Measurements from ENCODE around the gene DHX34. TPM values are rescaled to one million over a fixed set of nuclear protein-coding genes. Genes with fewer than 3 reads are reported as not detected.

Gene DHX34
- total RNA-seq, 1 donor from 2014 or later, result 32.4 TPM

DNA sequence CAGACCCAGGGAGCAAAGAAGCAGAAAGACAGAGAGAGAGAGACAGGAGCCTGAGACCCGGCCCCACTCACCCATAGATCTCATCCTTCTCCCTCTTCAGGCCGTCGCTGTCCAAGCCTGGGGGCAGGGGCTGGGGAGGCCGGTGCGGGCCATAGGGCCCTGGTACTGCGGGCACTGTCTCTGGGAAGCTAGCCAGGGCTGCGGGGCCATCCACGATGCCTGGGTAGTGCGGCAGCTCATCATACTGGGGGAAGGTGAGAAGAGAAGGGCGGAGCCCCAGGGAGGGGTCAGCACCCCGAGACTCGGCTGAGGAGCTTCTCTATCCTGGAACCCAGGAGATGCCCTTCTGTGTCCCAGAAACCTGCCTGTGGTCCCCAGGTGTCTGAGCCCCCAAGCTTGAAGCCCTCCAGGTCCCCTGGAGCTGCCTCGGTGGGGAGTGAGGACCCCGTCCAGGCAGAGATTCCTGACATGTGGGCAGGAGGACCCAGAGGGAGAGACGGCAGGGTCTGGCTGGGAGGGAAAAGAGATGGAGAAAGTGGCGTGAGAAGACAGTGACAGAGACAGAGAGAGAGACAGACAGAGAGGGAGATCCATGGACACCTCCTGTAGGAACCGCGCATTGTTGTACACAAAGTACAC, 68.1 kb downstream of the DHX34 start:
- no peak overlapping the region for H3K27ac Mint-ChIP-seq
- H3K9me3 Mint-ChIP-seq, result no peaks in the 10 kb centered on the region
- H3K4me3 Mint-ChIP-seq, result no peak overlapping the region
- H3K27me3 Mint-ChIP-seq, result peaks cover 60% of the 10 kb centered on the region
- H3K36me3 Mint-ChIP-seq (ENCODE audit: low read depth), result peaks cover 3% of the 10 kb centered on the region
- no peak for DNase-seq
- H3K4me1 Mint-ChIP-seq, result peaks cover 32% of the 10 kb centered on the region
- intact Hi-C loops (cut with micrococcal nuclease), result no loop called here

DNA sequence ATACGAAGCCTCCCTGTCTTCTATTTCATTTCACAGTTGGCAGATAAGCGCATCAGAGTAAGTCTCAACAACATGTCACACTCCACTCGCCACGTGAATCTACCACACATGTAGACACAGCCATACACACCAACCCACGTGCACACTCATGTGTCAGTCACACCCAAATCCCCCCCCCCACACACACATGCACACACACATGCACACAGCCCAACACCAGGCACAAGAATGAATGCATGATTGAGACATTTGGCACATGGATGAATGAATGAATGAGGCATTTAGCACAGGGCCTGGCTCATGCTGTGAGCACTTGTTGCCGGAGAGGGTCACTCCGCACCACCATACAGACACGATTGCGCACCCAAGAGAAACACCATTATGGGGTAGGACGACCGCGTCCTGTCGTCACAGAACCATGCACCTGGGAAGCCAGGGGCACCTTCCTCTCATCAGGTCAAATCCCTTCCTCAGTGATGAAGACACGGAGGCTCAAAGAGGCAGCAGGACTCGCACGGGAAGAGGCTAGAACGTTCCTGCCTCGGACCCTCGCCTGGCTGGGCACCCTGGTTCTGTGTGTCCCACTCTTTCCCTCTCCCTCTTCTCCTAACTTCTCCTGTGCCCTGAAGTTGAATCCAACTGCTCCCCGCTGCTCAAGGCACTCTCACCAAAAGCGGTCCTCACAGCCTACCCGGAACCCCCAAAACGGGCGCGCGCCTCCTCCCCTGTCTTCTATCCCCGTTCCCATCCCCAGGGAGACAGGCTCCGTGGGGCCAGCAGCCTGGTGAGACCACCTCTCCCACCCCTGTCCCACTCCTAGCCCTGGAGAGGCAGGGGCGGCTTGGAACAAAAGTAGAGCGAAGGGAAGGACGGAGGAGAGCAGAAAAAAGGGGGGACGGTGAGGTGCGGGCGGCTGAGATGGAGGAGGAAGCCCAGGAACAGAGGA, 68.9 kb downstream of the DHX34 start:
- Mint-ChIP-seq H3K27me3 (peaks cover 67% of the 10 kb centered on the region), H3K4me1 (peaks cover 38% of the 10 kb centered on the region), H3K27ac (no peak overlapping the region), H3K4me3 (peak overlapping the region; percentile 45), H3K9me3 (no peaks in the 10 kb centered on the region), H3K36me3 (ENCODE audit: low read depth) (peaks cover 3% of the 10 kb centered on the region)
- peak; percentile 64 for DNase-seq
- intact Hi-C loops (cut with micrococcal nuclease), result no loop called here

DNA sequence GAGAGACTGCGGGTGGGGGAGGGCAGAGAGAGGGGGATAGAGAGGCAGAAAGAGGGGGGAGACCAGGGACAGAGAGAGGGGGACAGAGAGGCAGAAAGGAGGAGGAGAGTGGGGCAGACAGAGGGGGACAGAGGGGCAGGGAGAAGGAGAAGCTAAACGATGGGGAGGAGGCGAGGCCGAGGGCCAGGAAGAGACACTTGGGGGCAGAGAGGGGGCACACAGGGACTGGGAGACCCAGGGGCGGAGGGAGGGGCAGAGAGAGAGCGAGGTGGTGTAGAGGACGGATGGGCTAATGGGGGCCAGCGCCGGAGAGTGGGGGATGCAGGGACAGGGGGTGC, 69.5 kb downstream of the DHX34 start:
- no peaks in the 10 kb centered on the region for H3K9me3 Mint-ChIP-seq
- H3K27me3 Mint-ChIP-seq, result peaks cover 73% of the 10 kb centered on the region
- no peak for DNase-seq
- H3K27ac Mint-ChIP-seq, result no peak overlapping the region
- peaks cover 38% of the 10 kb centered on the region for H3K4me1 Mint-ChIP-seq
- intact Hi-C loops (cut with micrococcal nuclease), result no loop called here
- peak overlapping the region; percentile 45 for H3K4me3 Mint-ChIP-seq
- peaks cover 3% of the 10 kb centered on the region for H3K36me3 Mint-ChIP-seq (ENCODE audit: low read depth)

DNA sequence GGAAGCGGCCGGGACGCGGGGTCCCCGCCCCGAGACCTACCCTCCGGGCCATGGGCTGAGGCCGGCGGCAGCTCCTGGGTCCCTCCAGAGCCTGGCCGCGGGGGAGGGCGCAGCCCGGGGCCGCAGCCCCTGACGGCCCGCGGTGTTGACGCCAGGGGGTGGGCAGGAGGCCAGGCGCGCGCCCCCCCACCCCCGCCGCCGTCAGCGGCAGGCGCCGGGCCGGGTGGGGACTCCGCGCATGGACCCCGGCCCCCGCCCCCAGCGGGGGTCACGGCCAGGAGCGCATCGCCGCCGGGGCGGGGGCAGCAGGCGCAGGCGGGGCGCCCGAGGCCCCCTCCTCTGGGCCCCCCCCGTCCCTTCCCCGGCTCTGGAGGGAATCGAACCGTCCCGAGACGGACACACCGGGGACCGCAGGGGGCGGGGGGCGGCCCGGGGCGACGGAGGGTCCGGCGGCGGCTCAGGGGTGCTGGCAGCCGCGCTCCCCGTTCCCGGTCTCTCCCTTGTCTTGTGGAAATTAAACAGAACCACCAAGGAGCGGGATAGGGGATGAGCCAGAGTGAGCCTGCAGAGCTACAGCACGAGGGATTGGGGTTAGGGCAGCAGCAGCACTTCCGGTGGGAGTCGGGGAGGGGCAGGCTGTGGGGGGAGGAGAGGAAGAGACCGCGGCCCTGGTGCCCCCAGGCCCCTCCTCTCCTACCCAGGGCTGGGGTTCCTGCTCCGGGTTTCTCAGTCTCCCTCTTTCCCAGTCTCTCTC, 70.1 kb downstream of the DHX34 start, which contains the start of gene MEIS3:
MEIS3 (minus strand) TSS at position 498 of the 754 bp plus-strand sequence; CDS start at position 52, 446 bp downstream.
- intact Hi-C loops (cut with micrococcal nuclease), result no loop called here
- Mint-ChIP-seq H3K4me1 (peaks cover 38% of the 10 kb centered on the region), H3K9me3 (no peaks in the 10 kb centered on the region), H3K36me3 (ENCODE audit: low read depth) (peaks cover 3% of the 10 kb centered on the region), H3K27me3 (peaks cover 74% of the 10 kb centered on the region), H3K4me3 (peak within 1 kb of the TSS; percentile 45), H3K27ac (no peak within 1 kb of the TSS)
- DNase-seq, result no peak

DNA sequence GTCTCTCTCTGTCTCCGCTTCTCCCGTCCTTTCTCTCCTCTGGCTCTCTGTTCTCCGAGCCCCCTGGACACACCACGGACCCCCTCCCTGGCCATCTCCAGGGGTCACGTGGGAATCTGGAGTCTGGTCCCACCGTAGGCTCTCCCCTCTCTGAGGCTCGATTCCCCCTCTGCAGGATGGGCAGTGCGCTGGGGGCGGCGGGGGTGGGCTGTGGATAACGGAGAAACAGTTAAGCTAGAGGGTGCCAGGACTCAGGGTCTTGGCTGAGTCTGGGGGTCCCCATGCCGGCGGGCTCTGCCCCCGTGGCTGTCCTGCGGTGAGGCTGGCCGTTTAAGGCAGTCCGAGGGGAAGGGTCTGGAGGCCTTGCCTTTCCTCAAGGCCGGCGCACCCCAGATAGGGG, 70.7 kb downstream of the DHX34 start:
- intact Hi-C loops (cut with micrococcal nuclease), result no loop called here
- no peak for DNase-seq

DNA sequence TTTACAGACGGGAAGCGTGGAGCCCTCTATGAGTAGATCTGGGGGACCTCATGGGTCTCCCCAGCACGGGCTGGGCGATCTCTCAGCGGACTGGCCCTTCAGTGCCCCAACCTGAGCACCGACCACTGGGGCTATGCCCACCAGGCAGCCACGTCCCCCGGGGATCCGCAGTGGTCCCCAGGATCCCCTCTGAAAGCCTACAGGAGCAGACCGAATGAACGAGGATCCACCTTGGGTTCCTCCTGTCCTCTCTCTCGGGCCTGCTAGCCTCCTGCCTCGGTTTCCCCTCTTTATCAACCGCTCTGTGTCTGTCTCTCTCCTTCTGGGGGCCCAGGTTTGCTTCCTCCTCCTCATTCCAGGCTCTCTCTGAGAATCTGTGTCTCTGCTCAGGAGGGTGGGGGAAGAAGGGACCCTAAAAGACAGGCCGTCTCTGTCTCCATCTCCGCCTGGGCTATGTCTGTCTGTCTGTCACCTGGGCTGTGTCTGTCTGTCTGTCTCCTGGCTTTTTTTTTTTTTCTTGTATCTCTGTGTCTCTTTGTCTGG, 72.2 kb downstream of the DHX34 start:
- intact Hi-C loops (cut with micrococcal nuclease), result no loop called here
- H3K27me3 Mint-ChIP-seq, result peaks cover 78% of the 10 kb centered on the region
- H3K4me1 Mint-ChIP-seq, result peaks cover 38% of the 10 kb centered on the region
- no peak overlapping the region for H3K27ac Mint-ChIP-seq
- no peaks in the 10 kb centered on the region for H3K9me3 Mint-ChIP-seq
- no peak overlapping the region for H3K4me3 Mint-ChIP-seq
- DNase-seq, result no peak
- peaks cover 3% of the 10 kb centered on the region for H3K36me3 Mint-ChIP-seq (ENCODE audit: low read depth)

More for the DNA sequence above, 70.7 kb downstream of the DHX34 start:
- H3K27me3 Mint-ChIP-seq, result peaks cover 77% of the 10 kb centered on the region
- H3K36me3 Mint-ChIP-seq (ENCODE audit: low read depth), result peaks cover 3% of the 10 kb centered on the region
- H3K4me3 Mint-ChIP-seq, result no peak overlapping the region
- peaks cover 38% of the 10 kb centered on the region for H3K4me1 Mint-ChIP-seq
- no peak overlapping the region for H3K27ac Mint-ChIP-seq
- H3K9me3 Mint-ChIP-seq, result no peaks in the 10 kb centered on the region

DNA sequence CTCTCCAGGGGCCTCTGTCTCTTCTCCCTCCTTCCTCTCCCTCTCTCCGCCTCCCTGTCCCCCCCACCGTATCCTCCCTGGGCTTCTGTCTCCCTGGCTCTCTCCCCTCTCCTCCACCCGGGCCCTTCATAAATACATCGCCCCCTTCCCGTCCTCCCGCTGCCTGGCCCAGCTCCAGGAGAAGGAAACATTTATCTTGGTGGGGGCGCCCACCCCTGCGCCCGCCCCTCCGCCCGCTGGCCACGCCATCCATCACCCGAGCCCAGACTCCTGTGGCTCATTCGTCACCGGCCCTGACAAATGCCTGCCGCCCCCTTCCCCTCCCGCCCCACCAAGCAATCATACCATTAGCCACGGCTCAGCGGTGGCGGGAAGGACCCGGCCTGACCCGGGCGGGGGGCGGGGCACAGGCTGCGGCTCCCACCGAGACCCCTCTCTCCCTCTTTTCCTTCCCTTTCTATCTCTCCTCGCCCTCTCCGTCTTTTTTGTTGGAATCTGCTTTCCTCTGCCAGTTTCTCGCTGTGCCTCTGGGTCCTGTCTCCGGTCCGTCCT, 72.8 kb downstream of the DHX34 start:
- no peak for DNase-seq
- no peak overlapping the region for H3K4me3 Mint-ChIP-seq
- peaks cover 76% of the 10 kb centered on the region for H3K27me3 Mint-ChIP-seq

DNA sequence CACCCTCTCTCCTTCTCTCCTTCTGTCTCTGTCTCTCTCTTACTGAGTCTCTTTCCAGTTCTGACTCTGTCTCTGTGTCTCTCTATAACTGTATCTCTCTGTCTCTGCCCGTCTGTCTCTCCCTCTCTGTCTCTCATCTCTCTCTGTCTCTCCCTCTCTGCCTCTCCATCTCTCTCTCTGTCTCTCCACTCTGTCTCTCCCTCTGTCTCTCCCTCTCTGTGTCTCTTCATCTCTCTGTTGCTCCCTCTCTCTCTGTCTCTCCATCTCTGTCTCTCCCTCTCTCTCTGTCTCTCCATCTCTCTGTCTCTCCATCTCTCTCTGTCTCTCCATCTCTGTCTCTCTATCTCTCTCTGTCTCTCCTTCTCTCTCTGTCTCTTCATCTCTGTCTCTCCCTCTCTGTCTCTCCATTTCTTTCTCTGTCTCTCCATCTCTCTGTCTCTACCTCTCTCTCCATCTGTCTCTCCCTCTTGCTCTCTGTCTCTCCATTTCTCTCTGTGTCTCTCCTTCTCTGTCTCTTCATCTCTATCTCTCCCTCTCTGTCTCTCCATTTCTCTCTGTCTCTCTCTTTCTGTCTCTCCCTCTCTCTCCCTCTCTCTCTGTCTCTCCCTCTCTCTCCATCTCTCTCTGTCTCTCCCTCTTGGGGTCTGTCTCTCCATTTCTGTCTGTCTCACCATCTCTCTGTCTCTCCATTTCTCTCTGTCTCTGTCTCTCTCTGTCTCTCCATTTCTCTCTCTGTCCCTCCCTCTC, 73.5 kb downstream of the DHX34 start:
- no peaks in the 10 kb centered on the region for H3K9me3 Mint-ChIP-seq
- DNase-seq, result no peak
- intact Hi-C loops (cut with micrococcal nuclease), result no loop called here
- H3K4me1 Mint-ChIP-seq, result peaks cover 34% of the 10 kb centered on the region
- H3K4me3 Mint-ChIP-seq, result no peak overlapping the region
- H3K27me3 Mint-ChIP-seq, result peaks cover 73% of the 10 kb centered on the region
- H3K36me3 Mint-ChIP-seq (ENCODE audit: low read depth), result peaks cover 3% of the 10 kb centered on the region
- H3K27ac Mint-ChIP-seq, result no peak overlapping the region

More for the DNA sequence above, 72.8 kb downstream of the DHX34 start:
- no peak overlapping the region for H3K27ac Mint-ChIP-seq
- H3K36me3 Mint-ChIP-seq (ENCODE audit: low read depth), result peaks cover 3% of the 10 kb centered on the region
- peaks cover 37% of the 10 kb centered on the region for H3K4me1 Mint-ChIP-seq
- H3K9me3 Mint-ChIP-seq, result no peaks in the 10 kb centered on the region
- intact Hi-C loops (cut with micrococcal nuclease), result no loop called here

DNA sequence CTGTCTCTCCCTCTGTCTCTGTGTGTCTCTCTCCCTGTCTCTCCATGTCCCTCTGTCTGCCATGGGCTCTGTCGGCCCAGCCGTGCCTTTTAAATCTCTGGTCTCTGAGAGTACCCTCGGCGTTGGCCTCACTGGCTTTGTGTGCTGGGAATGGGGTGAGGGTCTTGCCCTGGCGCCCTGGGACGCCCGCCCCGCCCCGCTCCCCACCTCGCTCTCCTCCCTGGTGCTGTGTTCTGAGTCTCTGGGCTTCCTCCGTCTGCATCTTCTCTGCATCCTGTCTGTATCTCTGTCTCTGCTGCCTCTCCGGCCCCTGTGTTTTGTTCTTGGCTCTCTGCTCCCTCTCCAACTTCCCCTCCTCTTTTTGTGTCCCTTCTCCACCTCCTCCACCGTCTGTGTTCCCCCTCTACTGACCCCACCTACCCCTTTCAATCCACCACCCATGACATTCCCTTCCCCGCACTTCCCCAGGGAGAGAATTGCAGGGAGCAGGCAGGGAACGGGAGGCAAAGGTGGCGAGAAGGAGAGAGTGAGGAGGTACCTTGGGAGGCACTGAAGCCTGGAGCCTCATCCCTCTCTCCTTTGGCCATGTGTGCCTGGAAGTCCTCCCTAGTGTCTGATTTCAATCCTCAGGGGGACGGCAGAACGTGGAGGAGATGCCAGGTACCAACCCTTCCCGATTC, 74.2 kb downstream of the DHX34 start:
- intact Hi-C loops (cut with micrococcal nuclease), result no loop called here
- no peak for DNase-seq
- H3K36me3 Mint-ChIP-seq (ENCODE audit: low read depth), result peaks cover 3% of the 10 kb centered on the region
- peaks cover 66% of the 10 kb centered on the region for H3K27me3 Mint-ChIP-seq
- H3K9me3 Mint-ChIP-seq, result no peaks in the 10 kb centered on the region
- peaks cover 26% of the 10 kb centered on the region for H3K4me1 Mint-ChIP-seq
- H3K4me3 Mint-ChIP-seq, result no peak overlapping the region
- no peak overlapping the region for H3K27ac Mint-ChIP-seq

DNA sequence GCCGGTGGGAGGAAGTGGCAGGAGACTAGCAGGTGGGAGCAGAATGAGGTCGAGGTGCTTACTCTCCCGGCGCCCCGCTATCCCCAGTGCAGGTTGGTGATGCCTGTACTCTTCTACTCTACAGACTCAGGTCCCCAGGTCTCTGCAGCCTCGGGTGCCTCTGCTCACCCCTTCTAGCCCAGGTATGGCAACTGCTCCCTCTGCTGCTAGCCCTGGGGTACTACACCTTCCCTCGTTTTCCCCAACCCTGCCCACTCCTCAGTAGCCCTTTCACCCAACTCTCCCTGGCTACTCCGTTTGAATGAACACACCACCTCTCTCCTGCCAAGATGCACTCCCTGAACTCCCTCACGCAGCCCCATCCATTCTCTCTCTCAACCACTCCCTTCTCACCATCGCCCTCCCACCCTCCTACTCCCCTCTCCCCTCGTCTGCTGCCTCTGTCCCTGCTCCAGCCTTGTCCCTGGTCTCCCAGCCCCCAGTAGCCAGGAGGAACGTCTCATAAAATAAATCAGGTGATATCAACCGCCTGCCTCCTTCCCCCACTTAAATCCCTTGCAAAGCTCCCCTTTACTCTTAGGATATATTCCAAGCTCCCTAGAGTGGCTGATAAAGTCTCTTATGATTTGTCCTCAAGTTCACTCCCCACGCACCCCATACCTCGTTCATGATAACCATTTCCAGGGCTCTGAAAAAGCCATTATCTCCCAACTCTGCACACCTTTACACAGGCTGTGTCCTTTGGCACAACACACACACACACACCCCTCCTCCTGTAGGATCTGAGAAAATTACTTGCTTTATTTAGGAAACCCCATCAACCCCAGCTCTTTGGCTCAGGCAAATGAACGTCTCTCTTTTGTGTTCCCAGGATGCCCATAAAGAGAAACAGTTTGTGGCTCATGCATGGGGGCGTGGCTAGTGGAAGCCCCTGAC, 78.4 kb downstream of the DHX34 start:
- Mint-ChIP-seq H3K27ac (peak overlapping the region; percentile 56), H3K9me3 (no peaks in the 10 kb centered on the region), H3K4me1 (peaks cover 18% of the 10 kb centered on the region), H3K36me3 (ENCODE audit: low read depth) (peaks cover 4% of the 10 kb centered on the region), H3K27me3 (peaks cover 35% of the 10 kb centered on the region), H3K4me3 (no peak overlapping the region)
- peak; percentile 92 for DNase-seq
- intact Hi-C loops (cut with micrococcal nuclease), result loop anchor here (1.0 kb wide), 2 partner anchors 20 to 131 kb away; no protein-coding TSS in a partner anchor

DNA sequence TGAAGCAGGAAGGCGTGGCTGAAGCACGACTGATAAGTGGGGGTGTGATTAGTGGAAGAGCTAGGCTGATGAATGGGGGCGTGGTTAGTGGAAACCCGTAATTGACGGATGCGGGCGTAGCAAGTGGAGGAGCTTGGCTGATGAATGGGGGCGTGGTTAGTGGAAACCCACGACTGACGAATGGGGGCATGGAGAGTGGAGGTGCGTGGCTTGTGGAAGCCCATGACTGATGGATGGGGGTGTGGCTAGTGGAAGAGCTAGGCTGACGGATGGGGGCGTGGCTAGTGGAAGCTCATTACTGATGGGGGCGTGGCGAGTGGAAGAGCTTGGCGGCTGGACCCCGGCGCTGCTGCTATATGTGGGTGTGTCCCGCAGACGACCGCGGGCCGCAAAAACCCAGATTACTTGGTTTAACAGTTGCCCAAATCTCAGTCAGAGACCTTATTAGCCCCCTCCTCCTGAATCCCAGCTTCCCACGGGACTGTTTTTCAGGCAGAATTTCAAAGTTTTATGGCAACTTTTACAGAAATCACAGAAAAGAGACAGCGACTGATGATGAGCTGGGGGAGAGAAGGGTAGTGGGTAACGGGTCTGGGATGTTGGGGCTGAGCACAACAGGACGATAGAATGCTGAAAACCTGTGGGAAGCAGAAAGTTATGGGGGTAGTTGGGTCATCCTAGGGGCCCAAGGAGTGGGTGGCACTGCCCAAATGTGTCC, 79.2 kb downstream of the DHX34 start:
- Mint-ChIP-seq H3K4me3 (no peak overlapping the region), H3K4me1 (peaks cover 20% of the 10 kb centered on the region), H3K27ac (no peak overlapping the region), H3K9me3 (no peaks in the 10 kb centered on the region), H3K27me3 (peaks cover 27% of the 10 kb centered on the region), H3K36me3 (ENCODE audit: low read depth) (peaks cover 4% of the 10 kb centered on the region)
- intact Hi-C loops (cut with micrococcal nuclease), result loop anchor here (1.0 kb wide), 1 partner anchor 19 kb away; no protein-coding TSS in a partner anchor
- DNase-seq, result peak; percentile 95
